Endothelial cell of umbilical vein (primary cell): ENCODE measurements around the gene APBB2. TPM values are rescaled to one million over a fixed set of nuclear protein-coding genes. Genes with fewer than 3 reads are reported as not detected.
A peak's percentile ranks its signal among the peaks of the same experiment; 100 is the strongest.

Experiments used
- BruUV-seq: library from RNA; stranded (reverse); fragments of 400-500 nt; replicated peaks from 2 replicates; lab custom pipeline; 2021; lab: Mats Ljungman, UMichigan
- CTCF ChIA-PET: fragments of 300-600, 350-600 bp; sonication (Branson Sonifier 250); formaldehyde crosslinking; loops from one replicate; lab custom pipeline; 2021; ENCODE audit warnings: antibody characterized with exemption, inconsistent platforms; lab: Charles Lee
- POLR2A ChIA-PET: fragments of 300-600, 350-600 bp; sonication (Branson Sonifier 250); formaldehyde crosslinking; loops from one replicate; lab custom pipeline; 2021; ENCODE audit warnings: antibody characterized with exemption, inconsistent platforms; lab: Charles Lee
- DNase-seq: peaks from one replicate; pipeline ENCODE4 v3.0.0-alpha.2; 2011; ENCODE audit warnings: low read depth, low spot score
- FAIRE-seq: peaks from 2 replicates; lab custom pipeline; 2011; peaks lifted over from hg19 to GRCh38; lab: Jason Lieb, UNC
- H2AFZ ChIP-seq: 2 replicates; pipeline ENCODE4 v1.6.0; 2012; ENCODE audit warnings: low read depth, low read length, control low read depth, inconsistent platforms
- H3K27ac ChIP-seq: 2 replicates; pipeline ENCODE4 v1.5.1; 2011; ENCODE audit warnings: low read depth, mild to moderate bottlenecking, control low read depth, low read length, moderate library complexity; ENCODE audit not compliant: insufficient read depth
- H3K27me3 ChIP-seq, 2 experiments: 2 replicates each; pipeline versions ENCODE4 v1.6.0 to v1.6.1; 2011; ENCODE audit warnings: low read length in 2 of 2, mixed read lengths in 1 of 2; ENCODE audit not compliant: control insufficient read depth in 2 of 2, insufficient read depth in 2 of 2
- H3K36me3 ChIP-seq, 2 experiments: 2 replicates in 1 of 2; 3 replicates in 1 of 2; pipeline ENCODE4 v1.5.1; 2011; ENCODE audit warnings: low read length in 2 of 2, mild to moderate bottlenecking in 1 of 2, moderate library complexity in 1 of 2; ENCODE audit not compliant: control insufficient read depth in 2 of 2, insufficient read depth in 2 of 2; ENCODE audit errors: extremely low read depth in 1 of 2
- H3K4me1 ChIP-seq: 3 replicates; pipeline ENCODE4 v1.5.1; 2011; ENCODE audit warnings: mild to moderate bottlenecking, low read length; ENCODE audit not compliant: control insufficient read depth, insufficient read depth; ENCODE audit errors: extremely low read depth
- H3K4me2 ChIP-seq: 2 replicates; pipeline ENCODE4 v1.6.1; 2011; ENCODE audit warnings: low read length, control low read depth, mixed read lengths; ENCODE audit not compliant: insufficient read depth
- H3K4me3 ChIP-seq, 3 experiments: fragments of 200-600 bp in 1 of 3; sonication (generic), shearing (Covaris generic) in 1 of 3; replicated peaks in 1 of 3; 2 replicates each; pipeline ENCODE4 v1.5.1; 2011 to 2016; ENCODE audit warnings: control low read depth in 3 of 3, low read length in 3 of 3, mild to moderate bottlenecking in 2 of 3, inconsistent platforms in 1 of 3, low read depth in 1 of 3, moderate library complexity in 1 of 3; ENCODE audit not compliant: insufficient read depth in 1 of 3
- H3K79me2 ChIP-seq: 2 replicates; pipeline ENCODE4 v1.6.0; 2012; ENCODE audit warnings: low read length, inconsistent platforms; ENCODE audit not compliant: control insufficient read depth, insufficient read depth
- H3K9ac ChIP-seq: replicated peaks from 2 replicates; pipeline ENCODE3; 2011; ENCODE audit warnings: low read length, control low read depth; ENCODE audit not compliant: insufficient read depth; ENCODE audit errors: extremely low read depth
- H3K9me1 ChIP-seq: replicated peaks from 3 replicates; pipeline ENCODE4 v1.6.0; 2011; ENCODE audit warnings: mild to moderate bottlenecking, low read length; ENCODE audit not compliant: control insufficient read depth, insufficient read depth; ENCODE audit errors: extremely low read depth
- H3K9me3 ChIP-seq: replicated peaks from 2 replicates; pipeline ENCODE4 v1.5.1; 2012; ENCODE audit warnings: low read length, inconsistent platforms; ENCODE audit not compliant: control insufficient read depth, insufficient read depth
- H4K20me1 ChIP-seq: replicated peaks from 2 replicates; pipeline ENCODE3; 2011; ENCODE audit warnings: mild to moderate bottlenecking, low read length; ENCODE audit not compliant: control insufficient read depth, insufficient read depth; ENCODE audit errors: extremely low read depth
- CTCF ChIP-seq, 2 donors: IDR thresholded peaks; 1 replicate in 1 of 2; 2 replicates in 1 of 2; pipeline ENCODE4 v1.5.1; 2011; ENCODE audit warnings: low read length in 2 of 2, mild to moderate bottlenecking in 2 of 2, moderate library complexity in 2 of 2, control low read depth in 1 of 2, inconsistent platforms in 1 of 2, low read depth in 1 of 2; ENCODE audit not compliant: insufficient read depth in 1 of 2; ENCODE audit errors: extremely low read depth in 1 of 2
- EZH2 ChIP-seq: IDR thresholded peaks from 2 replicates; pipeline ENCODE4 v1.6.1; 2012; ENCODE audit warnings: borderline replicate concordance, low read depth, mild to moderate bottlenecking, moderate library complexity, low read length, inconsistent platforms; ENCODE audit not compliant: severe bottlenecking
- FOS ChIP-seq: IDR thresholded peaks from 2 replicates; pipeline ENCODE4 v1.6.1; 2011; ENCODE audit warnings: mild to moderate bottlenecking, low read length, moderate library complexity, borderline replicate concordance; ENCODE audit not compliant: insufficient read depth
- JUN ChIP-seq: IDR thresholded peaks from 2 replicates; pipeline ENCODE4 v1.6.1; 2011; ENCODE audit warnings: borderline replicate concordance, low read depth; ENCODE audit not compliant: insufficient read length, insufficient read depth
- POLR2A ChIP-seq: IDR thresholded peaks from 2 replicates; pipeline ENCODE4 v1.6.1; 2012; ENCODE audit warnings: low read depth, mild to moderate bottlenecking, control low read depth, low read length
- POLR2AphosphoS5 ChIP-seq: IDR thresholded peaks from 2 replicates; pipeline ENCODE4 v1.6.1; 2012; ENCODE audit warnings: low read depth, mild to moderate bottlenecking, control low read depth, low read length, moderate library complexity; ENCODE audit not compliant: insufficient read depth
- dilution Hi-C: fragments of 300-500 bp; cut with MboI; formaldehyde crosslinking; loops from one replicate; pipeline ENCODE4 v1.15.0; 2019; ENCODE audit warnings: low sequenced_read_pairs; ENCODE audit not compliant: extremely low pct_ligation_motif_present
- intact Hi-C: fragments of 100-400 bp; cut with micrococcal nuclease; formaldehyde crosslinking; loops from one replicate; pipeline ENCODE4 v1.10.0; 2022
- polyA plus RNA-seq, 4 experiments: library from polyadenylated mRNA; depleted of rRNA in 3 of 4; stranded (reverse) in 3 of 4; unstranded in 1 of 4; fragments of >200 nt; gene quantifications; 2 replicates each; pipeline versions ENCODE4 v1.2.1 to v1.2.3, GENCODE V29; 2011 to 2012; ENCODE audit warnings: missing spikeins in 1 of 4
- total RNA-seq: library from RNA; stranded (reverse); gene quantifications from 2 replicates; pipeline ENCODE4 v1.2.3, GENCODE V29; 2021

Gene APBB2
- total and polyA plus RNA-seq, 2 donors (not counting 3 experiments of a cell fraction or from before 2014, with no cell fraction given): 79.8 to 124 TPM

GRCh38 chr4:40840985-40841571 lies 373.3 kb downstream of the APBB2 start:
- no peak overlapping the region for H3K9ac ChIP-seq
- intact Hi-C loops: loop anchor here (1.0 kb wide), 1 partner anchor 56 kb away; no protein-coding TSS in a partner anchor

More at GRCh38 chr4:40840985-40841571, 373.3 kb downstream of the APBB2 start:
- peak overlapping the region; percentile 50 for H3K27ac ChIP-seq
- no peaks in the 10 kb centered on the region for H3K27me3 ChIP-seq
- FAIRE-seq (peak; percentile 90), DNase-seq (peak; percentile 83)
- BruUV-seq: no TSS peak
- H4K20me1 ChIP-seq: no peaks in the 10 kb centered on the region
- peaks cover 4% of the 10 kb centered on the region for H3K4me1 ChIP-seq
- dilution Hi-C loops: no loop called here
- CTCF ChIA-PET: interaction anchor here (0.6 to 3.1 kb wide), 24 partner anchors 8 to 418 kb away, joined by 3 to 25 read pairs (median 4); no protein-coding TSS in a partner anchor
- H3K9me3 ChIP-seq: no peaks in the 10 kb centered on the region
- H3K4me3 ChIP-seq: no peak overlapping the region
- H3K4me2 ChIP-seq: peak overlapping the region; percentile 9
- TF ChIP-seq FOS (peak; percentile 45), POLR2A (no peak), CTCF (IDR thresholded peaks at IDR 0.05; ENCODE audit: extremely low read depth in 1 of 2, insufficient read depth in 1 of 2, low read depth in 1 of 2, low read length in 2 of 2) (peak; percentile 76 to 95), EZH2 (no peak), POLR2AphosphoS5 (peak; percentile 64), JUN (peak; percentile 41)
- peaks cover 2% of the 10 kb centered on the region for H3K79me2 ChIP-seq
- no peaks in the 10 kb centered on the region for H3K9me1 ChIP-seq
- POLR2A ChIA-PET: interaction anchor here (0.8 kb wide), 1 partner anchor 418 kb away, joined by 3 read pairs; no protein-coding TSS in a partner anchor
- peak overlapping the region; percentile 44 for H2AFZ ChIP-seq
- peaks cover 0 to 12% of the 10 kb centered on the region in 2 experiments for H3K36me3 ChIP-seq
